Stimulated activated memory B cell treated with anti-CD40 and anti-IgM and Interleukin-4, amounts not matched to agents 10 μg/mL and 1 μg/mL and 100 μg/mL, for 72 hours (primary cell): ENCODE measurements around the gene GRK6.

Source experiments
- ATAC-seq: fragments of 150-1000 bp; cut with Tn5 transposase; 2 replicates; pipeline ENCODE4 v1.10.0; 2021
- H3K27ac Mint-ChIP-seq: one replicate; pipeline ENCODE4 v1.8.0; 2022; ENCODE audit warnings: mild to moderate bottlenecking, mixed read lengths
- H3K27me3 Mint-ChIP-seq: one replicate; pipeline ENCODE4 v1.8.0; 2022; ENCODE audit warnings: mixed read lengths
- H3K36me3 Mint-ChIP-seq: one replicate; pipeline ENCODE4 v1.8.0; 2022; ENCODE audit warnings: mixed read lengths
- H3K4me1 Mint-ChIP-seq: one replicate; pipeline ENCODE4 v1.8.0; 2022; ENCODE audit warnings: mixed read lengths
- H3K4me3 Mint-ChIP-seq: one replicate; pipeline ENCODE4 v1.8.0; 2022; ENCODE audit warnings: mild to moderate bottlenecking, moderate library complexity, mixed read lengths
- H3K9me3 Mint-ChIP-seq: one replicate; pipeline ENCODE4 v1.8.0; 2022; ENCODE audit warnings: mixed read lengths

Gene GRK6

GRCh38 chr5:177428574-177429217 is 2.2 kb downstream of the GRK6 start:
- Mint-ChIP-seq H3K4me3 (peak overlapping the region; percentile 92), H3K27me3 (no peaks in the 10 kb centered on the region), H3K27ac (peak overlapping the region; percentile 71), H3K9me3 (no peaks in the 10 kb centered on the region), H3K4me1 (peaks cover 75% of the 10 kb centered on the region), H3K36me3 (peaks cover 20% of the 10 kb centered on the region)
- ATAC-seq, result no peak

- no peaks in the 10 kb centered on the region for H3K9me3 Mint-ChIP-seq
- H3K36me3 Mint-ChIP-seq, result peaks cover 20% of the 10 kb centered on the region
- no peaks in the 10 kb centered on the region for H3K27me3 Mint-ChIP-seq
- no peak for ATAC-seq
- peak overlapping the region; percentile 92 for H3K4me3 Mint-ChIP-seq
- H3K27ac Mint-ChIP-seq, result peak overlapping the region; percentile 71
- peaks cover 75% of the 10 kb centered on the region for H3K4me1 Mint-ChIP-seq
Observed at GRCh38 chr5:177429248-177430040, 3.0 kb downstream of the GRK6 start.

GRCh38 chr5:177430140-177430951 is 3.9 kb downstream of the GRK6 start:
- Mint-ChIP-seq H3K9me3 (no peaks in the 10 kb centered on the region), H3K4me3 (peak overlapping the region; percentile 92), H3K27ac (peak overlapping the region; percentile 71), H3K4me1 (peaks cover 69% of the 10 kb centered on the region), H3K36me3 (peaks cover 20% of the 10 kb centered on the region), H3K27me3 (no peaks in the 10 kb centered on the region)
- ATAC-seq, result no peak

- peaks cover 24% of the 10 kb centered on the region for H3K36me3 Mint-ChIP-seq
- no peaks in the 10 kb centered on the region for H3K9me3 Mint-ChIP-seq
- H3K4me3 Mint-ChIP-seq, result peak overlapping the region; percentile 92
- no peaks in the 10 kb centered on the region for H3K27me3 Mint-ChIP-seq
- ATAC-seq, result no peak
- peaks cover 65% of the 10 kb centered on the region for H3K4me1 Mint-ChIP-seq
- peak overlapping the region; percentile 71 for H3K27ac Mint-ChIP-seq
Observed at GRCh38 chr5:177430972-177431316, 4.5 kb downstream of the GRK6 start.

GRCh38 chr5:177431317-177432142 is 5.1 kb downstream of the GRK6 start:
- Mint-ChIP-seq H3K9me3 (no peaks in the 10 kb centered on the region), H3K4me3 (peak overlapping the region; percentile 92), H3K27me3 (no peaks in the 10 kb centered on the region), H3K36me3 (peaks cover 29% of the 10 kb centered on the region), H3K27ac (peak overlapping the region; percentile 71), H3K4me1 (peaks cover 66% of the 10 kb centered on the region)
- ATAC-seq, result peak; percentile 86

- ATAC-seq, result no peak
- Mint-ChIP-seq H3K4me1 (peaks cover 69% of the 10 kb centered on the region), H3K9me3 (no peaks in the 10 kb centered on the region), H3K27ac (peak overlapping the region; percentile 71), H3K36me3 (peaks cover 37% of the 10 kb centered on the region), H3K4me3 (peak overlapping the region; percentile 92), H3K27me3 (no peaks in the 10 kb centered on the region)
Observed at GRCh38 chr5:177432143-177432838, 5.8 kb downstream of the GRK6 start.

- no peak overlapping the region for H3K4me3 Mint-ChIP-seq
- H3K4me1 Mint-ChIP-seq, result peaks cover 63% of the 10 kb centered on the region
- peaks cover 45% of the 10 kb centered on the region for H3K36me3 Mint-ChIP-seq
- peak overlapping the region; percentile 71 for H3K27ac Mint-ChIP-seq
- no peak for ATAC-seq
- H3K9me3 Mint-ChIP-seq, result no peaks in the 10 kb centered on the region
- H3K27me3 Mint-ChIP-seq, result no peaks in the 10 kb centered on the region
Observed at GRCh38 chr5:177432839-177433657, 6.6 kb downstream of the GRK6 start.

GRCh38 chr5:177433658-177434217 is 7.3 kb downstream of the GRK6 start:
- no peak for ATAC-seq
- peaks cover 52% of the 10 kb centered on the region for H3K36me3 Mint-ChIP-seq
- H3K9me3 Mint-ChIP-seq, result no peaks in the 10 kb centered on the region
- H3K27me3 Mint-ChIP-seq, result no peaks in the 10 kb centered on the region
- H3K27ac Mint-ChIP-seq, result no peak overlapping the region
- H3K4me3 Mint-ChIP-seq, result no peak overlapping the region
- peaks cover 61% of the 10 kb centered on the region for H3K4me1 Mint-ChIP-seq

GRCh38 chr5:177434437-177434836 is 8.0 kb downstream of the GRK6 start:
- H3K27ac Mint-ChIP-seq, result no peak overlapping the region
- H3K36me3 Mint-ChIP-seq, result peaks cover 56% of the 10 kb centered on the region
- peaks cover 54% of the 10 kb centered on the region for H3K4me1 Mint-ChIP-seq
- H3K4me3 Mint-ChIP-seq, result no peak overlapping the region
- no peaks in the 10 kb centered on the region for H3K27me3 Mint-ChIP-seq
- H3K9me3 Mint-ChIP-seq, result no peaks in the 10 kb centered on the region
- ATAC-seq, result no peak

- no peak for ATAC-seq
- Mint-ChIP-seq H3K4me3 (no peak overlapping the region), H3K27ac (no peak overlapping the region), H3K4me1 (peaks cover 47% of the 10 kb centered on the region), H3K36me3 (peaks cover 63% of the 10 kb centered on the region), H3K27me3 (no peaks in the 10 kb centered on the region), H3K9me3 (no peaks in the 10 kb centered on the region)
Observed at GRCh38 chr5:177434942-177435738, 8.7 kb downstream of the GRK6 start.

- no peaks in the 10 kb centered on the region for H3K27me3 Mint-ChIP-seq
- no peak overlapping the region for H3K4me3 Mint-ChIP-seq
- H3K36me3 Mint-ChIP-seq, result peaks cover 60% of the 10 kb centered on the region
- no peaks in the 10 kb centered on the region for H3K9me3 Mint-ChIP-seq
- peaks cover 38% of the 10 kb centered on the region for H3K4me1 Mint-ChIP-seq
- H3K27ac Mint-ChIP-seq, result no peak overlapping the region
- no peak for ATAC-seq
Observed at GRCh38 chr5:177435847-177436536, 9.5 kb downstream of the GRK6 start.

GRCh38 chr5:177437623-177438022 is 11.1 kb downstream of the GRK6 start:
- no peaks in the 10 kb centered on the region for H3K27me3 Mint-ChIP-seq
- H3K36me3 Mint-ChIP-seq, result peaks cover 66% of the 10 kb centered on the region
- peak overlapping the region; percentile 72 for H3K27ac Mint-ChIP-seq
- no peaks in the 10 kb centered on the region for H3K9me3 Mint-ChIP-seq
- no peak for ATAC-seq
- H3K4me1 Mint-ChIP-seq, result peaks cover 23% of the 10 kb centered on the region
- no peak overlapping the region for H3K4me3 Mint-ChIP-seq
